ENCODE data around the gene SPINT1.

- TF ChIP-seq GATA3 (IDR thresholded peaks at IDR 0.05; ENCODE audit: low read depth, low read length) = no peak
- no peak for TF ChIP-seq GATA2 (IDR thresholded peaks at IDR 0.05; ENCODE audit: low read depth, low read length)
Observed at GRCh38 chr15:40847223-40847961, 3.5 kb downstream of the SPINT1 start.
